SW 1271 (cell line): ENCODE data around the gene RNF217.
"Not testable (repeated sequence)": the region's sequence is repeated elsewhere in the genome, so short reads cannot be mapped to it uniquely, and the experiment has no call there.

Experiments
- DNase-seq, 2 experiments: peaks; one replicate each; lab custom pipeline; 2025; lab: John Stamatoyannopoulos, UW

RNF217 gene, protein sequence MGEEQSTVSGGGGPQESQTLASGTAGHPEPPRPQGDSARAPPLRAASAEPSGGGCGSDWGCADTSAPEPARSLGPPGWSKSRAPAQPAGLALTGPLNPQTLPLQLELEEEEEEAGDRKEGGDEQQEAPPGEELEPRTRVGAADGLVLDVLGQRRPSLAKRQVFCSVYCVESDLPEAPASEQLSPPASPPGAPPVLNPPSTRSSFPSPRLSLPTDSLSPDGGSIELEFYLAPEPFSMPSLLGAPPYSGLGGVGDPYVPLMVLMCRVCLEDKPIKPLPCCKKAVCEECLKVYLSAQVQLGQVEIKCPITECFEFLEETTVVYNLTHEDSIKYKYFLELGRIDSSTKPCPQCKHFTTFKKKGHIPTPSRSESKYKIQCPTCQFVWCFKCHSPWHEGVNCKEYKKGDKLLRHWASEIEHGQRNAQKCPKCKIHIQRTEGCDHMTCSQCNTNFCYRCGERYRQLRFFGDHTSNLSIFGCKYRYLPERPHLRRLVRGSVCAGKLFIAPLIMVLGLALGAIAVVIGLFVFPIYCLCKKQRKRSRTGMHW

DNA sequence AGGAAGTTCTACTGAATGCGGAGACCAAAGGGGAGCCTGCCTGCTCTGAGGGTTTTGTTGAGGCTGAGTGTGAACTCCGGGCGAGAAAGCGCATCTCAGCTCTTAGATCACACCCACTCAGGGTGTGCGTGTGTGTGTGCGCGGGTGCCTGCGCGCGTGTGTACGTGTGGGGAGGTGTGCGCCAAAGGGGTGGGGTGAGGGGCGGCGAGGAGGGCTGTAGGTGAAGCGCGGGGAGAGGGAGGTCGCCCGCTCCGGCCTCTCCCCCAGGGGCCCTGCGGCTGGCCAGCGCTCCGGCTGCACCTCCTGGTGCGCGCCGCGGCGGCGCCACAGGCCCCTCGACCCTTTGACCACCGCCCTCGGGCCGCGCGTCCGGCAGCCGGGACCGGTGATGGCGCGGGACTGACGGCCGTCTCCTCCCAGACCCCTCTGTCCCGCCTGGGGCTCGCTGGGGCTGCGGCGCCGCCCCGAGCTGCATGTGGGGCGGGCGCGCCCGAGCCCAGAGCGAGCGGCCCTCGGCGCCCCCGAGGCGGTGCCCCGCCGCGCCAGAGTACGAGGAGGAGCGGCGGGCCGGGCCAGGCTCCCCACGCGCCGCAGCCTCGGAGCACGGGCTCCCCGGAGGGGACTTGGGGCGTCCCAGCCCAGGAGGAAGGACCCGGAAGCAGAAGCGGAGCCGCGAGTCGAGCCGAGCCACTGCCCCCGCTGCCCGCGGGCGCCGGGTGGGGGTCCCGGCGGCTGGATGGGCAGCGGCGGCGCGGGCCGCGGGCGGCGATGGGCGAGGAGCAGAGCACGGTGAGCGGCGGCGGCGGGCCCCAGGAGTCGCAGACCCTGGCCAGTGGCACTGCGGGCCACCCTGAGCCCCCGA, at the start of gene RNF217:
TSS of gene RNF217 (plus strand) at position 661 of the 862 bp plus-strand sequence. CDS start at position 769, 108 bp downstream.
- peak; percentile 23 to 63 for DNase-seq

DNA sequence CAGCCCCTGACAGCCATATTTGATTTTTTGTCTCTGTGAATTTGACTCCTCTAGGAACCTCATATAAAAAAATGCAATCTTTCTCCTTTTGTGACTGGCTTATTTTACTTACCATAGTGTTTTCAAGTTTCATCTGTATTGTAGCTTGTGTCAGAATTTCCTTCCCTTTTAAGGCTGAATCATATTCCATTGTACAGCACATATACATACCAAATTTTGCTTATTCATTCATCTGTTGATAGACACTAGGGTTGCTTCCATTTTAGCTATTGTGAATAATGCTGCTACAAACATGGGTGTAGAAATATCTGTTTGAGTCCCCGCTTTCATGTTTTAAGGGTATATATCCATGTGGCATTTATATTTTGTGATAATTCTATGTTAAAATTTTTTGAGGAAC, 49.2 kb upstream of the RNF217 start:
- no peak for DNase-seq

DNA sequence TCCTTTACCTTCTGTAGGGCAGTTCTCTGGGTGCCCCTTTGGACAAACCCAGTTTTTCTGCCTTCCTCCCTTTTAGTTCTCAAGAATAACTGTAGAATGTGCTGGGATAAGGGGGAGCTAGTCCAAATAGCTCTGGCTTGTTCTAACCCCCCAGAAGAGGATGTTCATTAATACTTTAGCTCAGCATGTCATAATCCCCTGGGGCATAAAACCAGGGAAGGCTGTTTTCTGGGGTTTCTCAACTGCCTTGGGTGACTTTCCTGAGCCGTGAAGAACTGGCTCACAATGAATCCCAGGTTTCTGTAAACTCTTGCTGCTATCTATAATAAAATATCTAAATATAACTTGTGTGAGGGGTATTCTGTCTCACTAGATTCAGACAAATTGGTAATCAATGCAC, 44.5 kb upstream of the RNF217 start:
- DNase-seq, result no peak

DNA sequence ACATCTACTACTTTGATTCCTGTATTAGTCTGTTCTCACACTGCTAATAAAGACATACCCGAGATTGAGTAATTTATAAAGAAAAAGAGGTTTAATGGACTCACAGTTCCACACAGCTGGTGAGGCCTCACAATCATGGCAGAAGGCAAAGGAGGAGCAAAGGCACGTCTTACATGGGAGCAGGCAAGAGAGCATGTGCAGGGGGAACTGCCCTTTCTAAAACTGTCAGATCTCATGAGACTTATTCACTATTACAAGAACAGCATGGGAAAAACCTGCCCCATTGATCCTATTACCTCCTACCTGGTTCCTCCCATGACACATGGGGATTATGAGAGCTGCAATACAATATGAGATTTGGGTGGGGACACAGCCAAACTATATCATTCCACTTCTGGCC, 42.5 kb upstream of the RNF217 start:
- not testable (repeated sequence) for DNase-seq

DNA sequence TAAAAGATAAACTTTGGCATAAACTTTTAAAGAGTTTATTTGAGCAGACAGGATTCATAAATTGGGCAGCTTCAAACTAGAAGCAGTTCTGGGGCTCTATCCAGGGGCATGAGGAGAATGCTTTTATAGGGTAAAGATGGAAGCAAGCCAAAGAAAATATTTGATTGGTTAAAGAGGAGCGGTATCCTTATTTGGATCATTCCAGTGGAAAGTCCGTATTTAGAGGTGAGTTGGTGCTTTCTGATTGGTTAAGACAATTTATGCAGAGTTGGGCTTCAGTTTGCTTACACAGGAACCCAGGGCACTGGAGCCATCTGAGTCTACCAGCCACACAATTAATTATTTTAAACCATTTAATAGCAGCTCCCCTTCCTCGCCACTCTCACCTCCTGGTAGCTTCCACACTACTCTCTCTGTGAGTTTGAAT, 37.9 kb upstream of the RNF217 start:
- no peak for DNase-seq

DNA sequence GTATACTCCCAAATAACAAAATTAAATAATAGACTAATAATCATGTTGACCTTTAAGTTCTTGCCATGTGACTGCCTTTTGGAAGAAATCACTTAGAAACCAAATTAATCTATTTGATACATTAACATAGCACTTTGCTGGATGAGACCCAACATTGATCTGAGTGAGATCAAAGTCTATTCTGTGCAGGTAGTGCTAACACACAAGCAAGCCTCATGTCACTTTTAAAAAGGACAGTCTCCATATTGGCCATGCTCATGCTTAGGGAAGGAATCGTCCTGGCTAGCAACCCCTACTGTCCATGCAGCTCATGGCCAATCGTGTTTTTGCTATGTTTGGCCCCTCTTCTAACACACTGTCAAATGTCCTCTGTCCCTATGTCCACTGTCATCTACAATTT, 35.8 kb upstream of the RNF217 start:
- DNase-seq, result no peak

DNA sequence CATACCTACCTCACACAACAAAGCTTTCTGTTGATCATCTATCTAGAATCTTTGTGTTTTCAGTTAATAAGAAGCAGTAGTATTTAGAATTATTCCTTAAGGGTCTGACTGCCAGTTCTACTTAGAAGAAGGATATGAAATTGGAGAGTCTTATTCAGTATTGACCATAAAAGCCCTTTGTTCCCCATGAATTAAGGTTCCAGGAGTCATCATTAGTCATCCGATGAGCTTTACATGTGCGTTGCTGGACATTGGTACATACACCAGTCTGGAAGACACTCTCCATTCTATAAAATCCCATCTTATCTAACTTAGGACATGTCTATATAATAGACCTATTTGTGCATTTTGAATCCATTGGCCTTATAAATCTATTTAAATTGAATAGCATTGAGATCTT, 34.4 kb upstream of the RNF217 start:
- DNase-seq, result no peak

DNA sequence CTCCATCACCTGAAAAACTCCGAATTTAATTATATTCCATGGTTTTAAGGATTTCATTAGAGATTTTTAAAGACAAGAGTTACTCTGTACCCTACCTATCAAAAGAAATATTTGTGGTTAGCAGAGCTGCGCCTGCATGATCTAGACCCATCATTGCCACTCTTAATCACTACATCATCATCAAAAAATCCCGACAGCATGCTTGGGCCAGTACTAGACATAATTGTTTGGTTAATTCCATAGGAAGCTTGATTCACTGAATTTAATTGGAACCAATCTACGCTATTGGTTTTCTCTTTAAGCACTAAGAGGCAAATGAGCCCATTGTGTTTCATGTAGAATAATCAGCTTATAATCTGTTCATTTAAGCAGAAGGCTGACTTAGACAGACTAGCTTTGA, 33.4 kb upstream of the RNF217 start:
- DNase-seq, result no peak

DNA sequence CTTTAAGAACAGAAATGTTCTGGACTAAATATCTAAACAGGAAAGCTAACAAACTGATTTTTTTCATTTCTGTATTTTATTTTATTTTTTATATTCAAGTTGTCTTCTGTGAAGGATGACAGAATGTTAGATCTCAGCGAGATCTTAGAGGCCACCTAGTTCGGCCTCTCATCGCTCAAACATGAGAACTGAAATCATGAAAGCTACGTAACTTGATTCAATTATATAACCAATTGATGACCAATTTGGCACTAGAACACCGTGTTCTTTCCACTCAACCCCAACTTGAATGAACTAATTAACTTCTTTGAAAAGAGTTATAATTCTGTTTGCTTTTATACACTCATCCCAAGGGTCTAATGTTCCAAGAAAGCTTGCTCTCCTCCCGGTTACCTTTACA, 24.6 kb upstream of the RNF217 start:
- DNase-seq, result no peak

DNA sequence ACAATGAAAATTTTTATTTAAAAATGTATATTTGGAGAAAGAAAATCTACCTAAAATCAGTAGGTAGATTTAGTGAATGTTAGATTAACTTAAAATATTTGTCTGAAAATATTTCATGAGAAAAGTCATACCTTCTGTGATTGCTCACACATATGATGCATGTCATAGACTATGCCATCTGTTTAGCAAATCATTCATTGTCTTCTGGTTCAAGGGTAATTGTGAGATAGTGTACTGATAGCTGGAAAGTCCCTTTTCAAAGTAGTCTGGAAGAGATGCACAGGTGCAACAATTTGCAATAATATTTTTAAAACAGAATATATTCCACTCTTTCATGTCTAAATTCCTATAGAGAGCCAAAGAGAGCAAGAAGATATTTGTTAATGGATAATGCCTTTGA, 21.0 kb upstream of the RNF217 start:
- DNase-seq, result no peak

DNA sequence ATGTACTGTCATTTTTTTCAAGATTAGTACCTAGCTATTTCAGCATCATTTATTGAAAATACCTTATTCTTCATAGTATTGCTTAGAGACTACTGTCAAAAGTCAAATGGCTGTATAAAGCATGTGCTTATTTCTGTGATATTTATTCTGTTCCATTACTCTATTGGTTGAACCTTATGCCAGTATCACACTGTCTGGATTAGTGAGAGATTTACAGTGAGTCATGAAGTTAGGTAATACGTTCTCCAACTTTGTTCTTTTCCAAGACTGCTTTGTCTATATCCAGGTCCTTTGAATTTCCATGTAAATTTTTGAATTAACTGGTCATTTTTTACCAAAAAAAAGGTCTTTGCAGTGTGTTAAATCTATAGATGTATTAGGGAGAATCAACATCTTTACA, 18.6 kb upstream of the RNF217 start:
- no peak for DNase-seq

DNA sequence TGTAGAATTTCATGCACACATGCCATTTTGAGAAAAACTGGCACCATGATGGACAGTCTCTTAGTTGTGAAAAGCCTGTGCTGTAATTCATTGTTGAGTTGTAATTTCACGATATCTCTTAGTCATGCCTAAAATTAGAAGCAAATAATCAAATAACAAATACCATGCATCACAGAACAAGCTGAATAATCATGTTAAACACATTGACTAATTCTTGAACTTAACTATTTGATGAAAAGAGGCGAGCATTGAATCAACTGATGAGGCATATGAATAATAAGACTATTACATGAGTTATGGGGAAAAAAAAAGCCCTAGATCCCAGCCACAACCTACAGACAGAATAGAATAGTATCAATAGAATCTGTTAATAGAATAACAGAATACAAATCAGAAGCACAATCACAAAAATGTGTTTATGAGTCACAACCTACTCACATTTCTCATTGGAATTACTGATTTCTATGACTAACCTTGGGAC, 14.2 kb upstream of the RNF217 start:
- no peak for DNase-seq

DNA sequence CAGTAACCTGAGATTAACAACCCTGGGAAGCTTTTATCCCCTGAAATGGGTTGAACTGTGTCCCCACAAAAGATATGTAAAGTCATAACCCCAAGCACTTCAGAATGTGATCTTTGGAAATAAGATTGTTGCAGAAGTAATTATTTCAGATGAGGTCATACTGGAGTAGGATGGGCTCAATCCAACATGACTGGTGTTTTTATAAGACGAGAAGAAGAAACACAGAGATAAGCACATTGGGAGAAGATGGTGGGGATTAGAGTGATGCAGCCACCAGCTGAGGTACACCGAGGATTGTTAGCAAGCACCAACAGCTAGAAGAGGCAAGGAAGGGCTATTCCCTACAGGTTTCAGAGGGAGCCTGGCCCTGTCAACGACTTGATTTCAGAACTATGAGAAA, 12.5 kb upstream of the RNF217 start:
- no peak for DNase-seq

DNA sequence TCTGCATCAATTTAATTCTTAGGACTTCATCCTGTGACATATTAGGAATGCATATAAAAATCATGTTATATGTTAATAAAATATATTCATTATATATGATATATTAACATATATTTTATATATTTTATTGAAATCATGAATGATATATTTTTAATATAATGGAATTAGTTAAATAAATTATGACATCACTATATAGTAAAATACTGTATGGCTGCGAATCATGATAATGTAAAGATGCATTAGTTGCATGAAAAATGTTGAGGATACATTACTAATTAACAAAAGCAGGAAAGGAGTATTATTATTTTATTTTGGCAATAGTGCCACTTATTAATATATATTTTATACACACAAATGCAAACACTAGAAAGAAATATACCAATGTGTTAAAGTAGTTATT, 8.4 kb upstream of the RNF217 start:
- DNase-seq, result no peak

DNA sequence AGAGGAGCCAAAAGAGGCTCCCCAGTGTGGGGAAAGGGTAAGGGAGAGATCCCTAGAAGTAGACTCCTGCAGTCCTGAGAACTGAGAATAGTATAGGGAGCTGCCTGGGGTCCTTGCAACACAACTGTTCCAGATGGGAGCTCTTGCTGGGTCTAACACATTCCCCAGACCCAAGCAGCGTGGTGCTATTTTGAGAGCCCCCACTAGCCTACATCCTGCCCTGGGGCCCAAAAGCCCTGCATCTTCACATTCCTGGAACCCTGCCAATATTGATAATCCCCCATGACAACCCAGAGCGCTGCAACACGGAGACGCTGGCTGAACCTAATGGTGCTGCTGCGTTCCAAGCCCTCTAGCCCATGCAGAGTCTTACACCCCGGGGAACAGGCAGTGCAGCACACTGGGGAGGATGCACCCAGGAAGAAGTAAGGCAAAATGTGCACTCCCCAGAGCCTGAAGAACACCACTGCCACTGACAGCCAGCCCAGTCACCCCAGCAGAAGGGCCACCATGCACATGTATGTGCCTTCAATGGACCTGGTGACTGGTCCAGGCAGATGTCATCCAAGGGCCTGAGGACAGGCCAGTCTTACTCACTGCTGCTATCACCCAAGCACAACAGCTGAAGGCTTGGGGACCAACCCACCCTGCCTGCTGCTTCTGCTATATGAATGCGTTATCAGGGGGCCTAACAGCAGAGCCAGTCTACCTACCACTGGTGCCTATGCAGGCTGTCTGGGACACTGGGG, 7.0 kb upstream of the RNF217 start:
- no peak for DNase-seq

DNA sequence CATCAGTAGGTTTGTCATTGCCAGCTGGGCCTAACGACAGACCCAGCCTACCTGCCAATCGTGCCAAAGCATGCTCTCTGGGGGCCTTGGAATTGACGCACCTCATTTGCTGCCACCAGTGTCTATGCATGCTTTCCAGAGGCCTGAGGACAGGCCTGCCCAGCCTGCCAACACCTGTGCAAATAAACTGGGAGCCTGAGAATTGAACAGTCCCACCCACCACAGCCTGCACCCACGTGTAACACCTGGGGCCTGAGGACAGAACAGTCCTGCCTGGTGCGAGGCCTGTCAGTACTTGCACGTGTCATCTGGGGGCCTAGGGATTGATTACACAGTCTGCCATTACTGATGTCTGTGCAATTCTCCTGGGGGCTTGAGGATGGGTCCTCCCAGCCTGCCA, 6.2 kb upstream of the RNF217 start:
- DNase-seq, result no peak

DNA sequence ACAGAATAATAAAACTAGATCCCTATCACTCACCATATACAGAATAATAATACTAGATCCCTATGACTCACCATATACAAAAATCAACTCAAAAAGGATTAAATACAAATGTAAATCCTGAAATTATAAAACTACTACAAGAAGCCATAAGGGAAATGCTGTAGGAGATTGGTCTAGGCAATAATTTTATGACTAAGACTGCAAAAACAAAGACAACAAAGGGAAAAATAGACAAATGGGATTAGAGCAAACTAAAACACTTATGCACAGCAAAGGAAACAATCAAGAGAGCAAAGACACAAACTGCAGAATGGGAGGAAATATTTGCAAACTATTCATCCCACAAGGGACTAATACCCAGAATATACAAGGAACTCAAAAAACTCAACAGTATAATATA, 4.1 kb upstream of the RNF217 start:
- DNase-seq, result no peak

DNA sequence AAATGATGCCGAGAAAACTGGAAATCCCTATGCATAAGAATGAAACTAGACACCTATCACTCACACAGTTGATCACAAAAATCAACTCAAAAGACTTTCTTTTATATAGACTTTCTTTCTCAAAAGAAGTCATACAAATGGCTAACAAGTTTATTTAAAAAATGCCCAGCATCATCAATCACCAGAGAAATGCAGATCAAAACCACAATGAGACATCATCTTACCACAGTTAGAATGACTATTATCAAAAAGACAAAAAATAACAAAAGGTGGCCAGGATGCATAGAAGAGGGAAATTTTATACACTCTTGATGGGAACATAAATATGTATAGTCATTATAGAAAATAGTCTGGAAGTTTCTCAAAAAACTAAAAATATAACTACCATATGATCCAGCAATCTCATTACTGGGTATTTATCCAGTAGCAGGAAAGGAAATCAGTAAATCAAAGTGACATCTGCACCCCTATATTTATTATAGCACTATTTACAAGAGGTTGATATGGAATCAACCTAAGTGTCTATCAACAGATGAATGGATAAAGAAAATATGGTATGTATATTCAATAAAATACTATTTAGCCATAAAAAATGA, 3.4 kb upstream of the RNF217 start:
- DNase-seq, result peak in 1 of 2 experiments; percentile 9

DNA sequence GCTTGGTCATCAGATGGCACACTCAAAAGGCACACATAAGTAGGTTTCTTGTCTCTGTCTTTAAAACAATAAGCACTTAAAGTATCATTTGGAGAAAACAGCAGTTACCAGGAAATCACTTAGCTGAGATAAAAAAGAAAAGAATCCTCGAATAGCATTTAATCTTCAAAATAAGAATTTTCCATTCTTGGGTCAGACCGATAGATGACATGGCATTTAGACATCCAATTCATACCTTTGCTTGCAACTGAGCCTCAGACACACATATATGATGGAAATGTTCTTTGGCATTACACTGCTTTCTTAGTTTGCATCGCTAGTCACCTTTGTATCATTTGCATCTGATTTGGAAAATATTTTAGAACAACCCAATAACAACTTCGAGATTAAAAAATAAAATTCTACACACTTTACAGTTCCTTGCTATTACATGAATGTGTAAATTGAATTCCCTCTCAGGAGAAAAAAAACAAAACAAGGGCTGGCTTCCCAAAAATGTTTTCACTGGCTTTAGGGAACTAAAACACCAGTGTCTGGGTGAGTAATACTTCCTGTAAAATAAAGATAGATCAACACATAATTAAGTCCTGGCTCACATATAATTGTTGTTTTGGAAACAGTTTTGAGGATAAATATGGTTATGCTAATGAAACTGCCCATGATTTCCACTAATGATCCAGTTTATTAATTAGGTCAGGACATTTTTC, 1.3 kb upstream of the RNF217 start:
- DNase-seq, result no peak

DNA sequence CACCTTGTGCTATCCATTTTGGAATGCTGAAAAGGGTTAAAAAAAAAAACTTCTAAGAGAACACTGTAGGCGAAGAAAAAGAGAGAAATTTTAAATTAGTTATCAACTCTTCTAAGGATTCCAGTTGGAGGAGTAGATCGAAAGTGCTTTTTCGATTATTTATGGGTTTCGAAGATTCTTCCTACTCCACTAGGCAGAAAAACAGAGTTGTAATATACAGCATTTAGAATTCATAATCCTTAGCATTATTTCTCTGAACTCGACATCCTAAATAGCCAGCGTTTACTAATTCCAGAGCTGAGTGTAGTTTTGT, 817 bp upstream of the RNF217 start:
- no peak for DNase-seq
